GM18508 (cell line): Measurements from ENCODE around the gene RTN1.

Experiments used
- ATAC-seq: cut with Tn5 transposase; IDR thresholded peaks from one replicate; pipeline ENCODE4 v1.9.1; 2021; ENCODE audit warnings: moderate number of reproducible peaks; ENCODE audit not compliant: insufficient read depth, unreplicated experiment

Gene RTN1

DNA sequence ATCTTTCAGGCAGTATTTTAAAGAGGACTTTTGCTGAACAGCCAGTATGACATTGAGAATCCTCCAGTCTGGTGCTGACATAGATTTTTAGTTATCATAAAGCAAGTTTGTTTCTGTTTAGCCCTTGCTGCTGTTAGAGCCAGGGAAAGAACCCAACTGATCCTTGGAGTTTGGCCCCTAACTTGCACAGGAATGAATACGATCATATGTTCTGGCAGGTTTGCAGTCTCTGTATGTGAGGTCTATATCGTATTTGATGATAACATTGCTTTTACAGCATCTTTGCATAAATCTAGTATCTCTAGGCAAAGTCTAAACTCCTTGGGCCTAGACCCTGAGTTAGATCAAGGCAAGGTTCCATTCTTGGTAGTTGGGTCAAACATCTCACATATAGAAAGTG, 289.7 kb downstream of the RTN1 start:
- no peak for ATAC-seq

DNA sequence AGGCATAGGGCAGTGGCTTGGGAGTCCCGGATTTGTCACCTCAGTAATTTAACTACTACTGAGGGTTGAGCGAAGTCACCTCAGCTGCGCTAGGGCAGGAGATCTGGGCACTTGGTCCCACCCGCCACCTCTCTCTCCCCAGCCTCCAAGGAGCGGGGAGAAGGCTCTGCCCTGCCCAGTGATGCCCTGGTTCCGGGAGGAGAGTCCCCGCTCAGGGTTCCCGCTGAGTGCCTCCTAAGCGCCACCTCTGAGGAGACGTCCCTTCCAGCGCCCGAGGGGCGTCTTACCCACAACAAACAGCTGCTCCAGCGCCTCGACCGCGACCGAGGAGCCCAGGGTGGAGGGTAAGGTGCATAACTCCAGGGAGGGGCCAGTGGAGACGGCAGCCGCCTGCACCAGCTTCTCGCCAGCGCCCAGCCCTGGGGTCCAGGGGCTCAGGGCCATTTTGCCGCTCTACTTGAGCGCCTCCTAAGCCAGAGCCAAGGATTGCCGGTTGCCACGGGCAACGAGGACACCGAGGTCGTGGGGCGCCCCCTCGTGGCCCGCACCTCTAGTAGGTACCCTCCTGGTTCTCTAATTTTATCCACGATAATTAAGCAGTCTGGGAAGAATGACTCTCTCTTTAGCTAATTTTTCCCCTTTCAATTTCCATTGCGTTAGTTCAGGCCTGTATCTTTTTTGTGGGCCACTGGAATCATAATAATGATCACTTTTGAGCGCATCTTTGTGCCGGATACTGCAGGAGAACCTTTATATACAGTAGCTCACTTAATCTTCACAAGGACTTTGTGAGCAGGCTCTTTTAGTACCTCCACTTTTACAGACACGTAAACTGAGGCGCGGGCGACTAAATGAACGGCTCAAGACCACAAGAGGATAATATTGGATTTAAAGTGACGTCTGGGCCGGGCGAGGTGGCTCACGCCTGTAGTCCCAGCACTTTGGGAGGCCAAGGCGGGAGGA, 294.0 kb downstream of the RTN1 start, which contains the start of gene CCDC175:
TSS of gene CCDC175 (minus strand) at position 481 of the 963 bp plus-strand sequence. CDS start at position 444, 37 bp downstream.
- ATAC-seq, result peak; percentile 79

DNA sequence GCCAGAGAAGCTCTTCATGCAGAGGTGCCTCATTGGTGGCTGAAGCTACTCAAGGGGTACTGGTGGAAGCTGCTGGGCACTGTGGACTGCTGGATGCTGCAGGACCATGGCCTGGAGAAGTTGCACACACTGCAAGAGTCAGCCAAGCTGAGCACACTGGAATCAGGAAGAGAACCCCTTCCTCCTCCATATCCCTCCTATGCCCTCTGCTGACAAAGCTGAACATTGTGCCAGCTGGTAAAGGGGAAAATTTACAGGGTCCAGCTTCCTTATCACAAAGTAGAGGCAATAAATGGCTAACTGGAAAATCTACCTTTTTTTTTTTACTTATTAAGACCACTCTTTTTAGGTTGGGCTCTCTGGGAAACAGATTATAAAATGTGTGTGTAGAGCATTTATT, 300.5 kb downstream of the RTN1 start:
- ATAC-seq, result no peak

GRCh38 chr14:59566725-59567124, 303.9 kb downstream of the RTN1 start:
- no peak for ATAC-seq

DNA sequence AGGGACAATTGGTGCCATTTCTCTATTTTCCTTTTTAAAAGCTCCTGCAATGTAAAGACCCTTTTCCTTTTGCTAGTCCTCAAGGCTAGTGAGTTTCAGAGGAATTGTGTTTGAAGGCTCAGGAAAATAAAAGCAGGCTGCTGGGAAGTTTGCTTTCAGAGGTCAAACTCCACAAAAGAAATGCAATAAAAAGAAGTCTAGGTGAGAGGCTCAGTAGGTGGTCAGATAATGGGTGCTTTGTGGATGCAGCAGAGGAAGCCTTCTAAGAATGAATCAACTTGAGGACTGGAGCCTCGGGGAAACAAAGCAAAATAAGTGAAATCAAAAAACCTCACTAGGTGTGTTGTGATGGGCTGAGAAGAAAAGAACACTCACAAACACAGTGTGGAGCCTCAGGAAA, 304.3 kb downstream of the RTN1 start:
- ATAC-seq, result no peak

GRCh38 chr14:59565087-59565486, 305.5 kb downstream of the RTN1 start:
- ATAC-seq, result no peak

DNA sequence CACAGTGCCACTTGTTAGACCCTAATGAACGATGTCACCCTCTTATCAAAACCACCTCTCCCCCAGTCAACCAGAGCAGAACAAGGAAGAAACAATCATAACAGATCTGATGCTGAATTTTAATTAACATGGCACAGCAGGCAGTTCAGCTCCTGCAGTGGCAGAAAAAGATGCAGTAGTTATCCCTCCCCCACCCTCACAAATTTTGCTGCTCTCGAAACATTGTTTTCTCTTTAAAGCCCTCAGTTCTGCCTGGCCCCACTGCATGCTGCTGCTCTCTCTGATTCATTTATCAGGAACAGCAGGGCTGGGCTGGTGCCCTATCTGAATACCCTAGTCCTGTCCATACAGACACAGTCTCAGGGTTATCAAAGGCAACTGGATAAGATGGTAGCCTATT, 306.2 kb downstream of the RTN1 start:
- no peak for ATAC-seq

GRCh38 chr14:59547310-59547709, 323.3 kb downstream of the RTN1 start:
- ATAC-seq, result no peak
